ENCODE results near the gene PDZK1IP1.
"Not testable (repeated sequence)": the region's sequence is repeated elsewhere in the genome, so short reads cannot be mapped to it uniquely, and the experiment has no call there.

The PDZK1IP1 gene

GRCh38 chr1:47203504-47203903, 13.7 kb upstream of the PDZK1IP1 start:
- in situ Hi-C loops (cut with HindIII; ENCODE audit: low sequenced_read_pairs), result loop anchor here (5.0 kb wide), 1 partner anchor 44 kb away; no protein-coding TSS in a partner anchor

- in situ Hi-C loops (cut with HindIII; ENCODE audit: low sequenced_read_pairs), result loop anchor here (5.0 kb wide), 1 partner anchor 46 kb away; no protein-coding TSS in a partner anchor
Observed at GRCh38 chr1:47201179-47201578, 11.3 kb upstream of the PDZK1IP1 start.

- in situ Hi-C loops (cut with HindIII; ENCODE audit: low sequenced_read_pairs), result no loop called here
Observed at GRCh38 chr1:47198214-47198613, 8.4 kb upstream of the PDZK1IP1 start.

GRCh38 chr1:47196622-47197021, 6.8 kb upstream of the PDZK1IP1 start:
- in situ Hi-C loops (cut with HindIII; ENCODE audit: low sequenced_read_pairs), result no loop called here

- in situ Hi-C loops (cut with HindIII; ENCODE audit: low sequenced_read_pairs), result not testable (repeated sequence)
Observed at GRCh38 chr1:47195981-47196380, 6.1 kb upstream of the PDZK1IP1 start.

GRCh38 chr1:47194311-47194710, 4.5 kb upstream of the PDZK1IP1 start:
- in situ Hi-C loops (cut with HindIII; ENCODE audit: low sequenced_read_pairs), result no loop called here

- in situ Hi-C loops (cut with HindIII; ENCODE audit: low sequenced_read_pairs), result not testable (repeated sequence)
Observed at GRCh38 chr1:47193496-47193895, 3.7 kb upstream of the PDZK1IP1 start.

GRCh38 chr1:47192458-47193384, 2.9 kb upstream of the PDZK1IP1 start:
- in situ Hi-C loops (cut with HindIII; ENCODE audit: low sequenced_read_pairs), result no loop called here

GRCh38 chr1:47191940-47192457, 2.2 kb upstream of the PDZK1IP1 start:
- in situ Hi-C loops (cut with HindIII; ENCODE audit: low sequenced_read_pairs), result no loop called here

- in situ Hi-C loops (cut with HindIII; ENCODE audit: low sequenced_read_pairs), result no loop called here
Observed at GRCh38 chr1:47190857-47191256, 1.0 kb upstream of the PDZK1IP1 start.

GRCh38 chr1:47190509-47190855, 646 bp upstream of the PDZK1IP1 start:
- in situ Hi-C loops (cut with HindIII; ENCODE audit: low sequenced_read_pairs), result no loop called here

- in situ Hi-C loops (cut with HindIII; ENCODE audit: low sequenced_read_pairs), result no loop called here
Observed at GRCh38 chr1:47188791-47189785, 748 bp downstream of the PDZK1IP1 start.

- in situ Hi-C loops (cut with HindIII; ENCODE audit: low sequenced_read_pairs), result no loop called here
Observed at GRCh38 chr1:47187926-47188250, 1.9 kb downstream of the PDZK1IP1 start.

- in situ Hi-C loops (cut with HindIII; ENCODE audit: low sequenced_read_pairs), result no loop called here
Observed at GRCh38 chr1:47187231-47187925, 2.5 kb downstream of the PDZK1IP1 start.

GRCh38 chr1:47186267-47187185, 3.3 kb downstream of the PDZK1IP1 start:
- in situ Hi-C loops (cut with HindIII; ENCODE audit: low sequenced_read_pairs), result no loop called here

GRCh38 chr1:47184822-47185677, 4.8 kb downstream of the PDZK1IP1 start:
- in situ Hi-C loops (cut with HindIII; ENCODE audit: low sequenced_read_pairs), result no loop called here

GRCh38 chr1:47184090-47184821, 5.6 kb downstream of the PDZK1IP1 start:
- in situ Hi-C loops (cut with HindIII; ENCODE audit: low sequenced_read_pairs), result no loop called here
